ENCODE results near the gene WDFY2. TPM values are rescaled to one million over a fixed set of nuclear protein-coding genes. Genes with fewer than 3 reads are reported as not detected.

The WDFY2 gene
- total and polyA plus RNA-seq, 8 donors: 1.4 to 22.6 (median 10.4) TPM

GRCh38 chr13:51600703-51601102 lies 16.4 kb downstream of the WDFY2 start:
- TF ChIP-seq POLR2AphosphoS5 (IDR thresholded peaks at IDR 0.05) (no peak), CTCF (IDR thresholded peaks at IDR 0.05) (no peak), EP300 (IDR thresholded peaks at IDR 0.05) (no peak), POLR2A (IDR thresholded peaks at IDR 0.05) (no peak)
- DNase-seq: no peak
- H3K4me1 ChIP-seq: peaks cover 0 to 18% (median 7%) of the 10 kb centered on the region in 4 donors
- WGBS, 5 donors: 92 to 100% (median 97%) methylated on average over 3 of the region's 3 CpGs
- H3K4me3 ChIP-seq: no peak overlapping the region
- no peaks in the 10 kb centered on the region for H3K36me3 ChIP-seq
- H3K27ac ChIP-seq: no peak overlapping the region
- no peaks in the 10 kb centered on the region for H3K9me3 ChIP-seq
- H3K27me3 ChIP-seq: no peaks in the 10 kb centered on the region
- intact Hi-C loops (cut with DNase I; ENCODE audit: low total_unique reads): no loop called here

- Histone ChIP-seq H3K27me3 (no peaks in the 10 kb centered on the region), H3K4me3 (no peak overlapping the region), H3K36me3 (no peaks in the 10 kb centered on the region), H3K9me3 (no peaks in the 10 kb centered on the region), H3K27ac (peak overlapping the region in 1 of 5 donors; percentile 24), H3K4me1 (peaks cover 0 to 27% (median 11%) of the 10 kb centered on the region in 4 donors)
- intact Hi-C loops (cut with DNase I; ENCODE audit: low total_unique reads): no loop called here
- peak in 1 of 2 donors; percentile 66 for DNase-seq
- WGBS, 5 donors: 79 to 86% (median 79%) methylated on average over 8 of the region's 8 CpGs
- TF ChIP-seq CTCF (IDR thresholded peaks at IDR 0.05) (no peak), POLR2A (IDR thresholded peaks at IDR 0.05) (no peak), POLR2AphosphoS5 (IDR thresholded peaks at IDR 0.05) (no peak), EP300 (IDR thresholded peaks at IDR 0.05) (no peak)
These were observed 17.6 kb downstream of the WDFY2 start for GRCh38 chr13:51601601-51602565.

GRCh38 chr13:51603716-51604115 lies 19.5 kb downstream of the WDFY2 start:
- intact Hi-C loops (cut with DNase I; ENCODE audit: low total_unique reads): no loop called here
- Histone ChIP-seq H3K27me3 (no peaks in the 10 kb centered on the region), H3K9me3 (no peaks in the 10 kb centered on the region), H3K27ac (no peak overlapping the region), H3K36me3 (no peaks in the 10 kb centered on the region), H3K4me3 (no peak overlapping the region), H3K4me1 (peaks cover 0 to 29% (median 11%) of the 10 kb centered on the region in 4 donors)
- TF ChIP-seq POLR2A (IDR thresholded peaks at IDR 0.05): no peak
- TF ChIP-seq CTCF (IDR thresholded peaks at IDR 0.05): no peak
- no peak for TF ChIP-seq EP300 (IDR thresholded peaks at IDR 0.05)
- TF ChIP-seq POLR2AphosphoS5 (IDR thresholded peaks at IDR 0.05): no peak
- no peak for DNase-seq
- WGBS, 5 donors: 61 to 79% (median 76%) methylated on average over 1 of the region's 1 CpG

GRCh38 chr13:51605698-51606097 lies 21.4 kb downstream of the WDFY2 start:
- TF ChIP-seq POLR2A (IDR thresholded peaks at IDR 0.05) (no peak), EP300 (IDR thresholded peaks at IDR 0.05) (no peak)
- intact Hi-C loops (cut with DNase I; ENCODE audit: low total_unique reads): no loop called here
- H3K4me3 ChIP-seq: no peak overlapping the region
- no peaks in the 10 kb centered on the region for H3K36me3 ChIP-seq
- no peak overlapping the region for H3K27ac ChIP-seq
- H3K27me3 ChIP-seq: no peaks in the 10 kb centered on the region
- H3K4me1 ChIP-seq: peaks cover 0 to 29% (median 11%) of the 10 kb centered on the region in 4 donors
- H3K9me3 ChIP-seq: no peaks in the 10 kb centered on the region
- WGBS, 5 donors: 58 to 89% (median 81%) methylated on average over 4 of the region's 4 CpGs
- no peak for DNase-seq

Data from stomach (tissue), 9 donors.